ENCODE data around the gene R3HDM2. TPM values are rescaled to one million over a fixed set of nuclear protein-coding genes. Genes with fewer than 3 reads are reported as not detected.

R3HDM2 gene
- total RNA-seq, 4 donors from 2014 or later = 21.7 to 37.6 (median 29.3) TPM

- Histone ChIP-seq H3K36me3 (no peaks in the 10 kb centered on the region), H3K27ac (peak overlapping the region; percentile 57 to 87 (median 71)), H3K9me3 (no peaks in the 10 kb centered on the region), H3K4me3 (peak overlapping the region; percentile 8 to 62 (median 39)), H3K27me3 (peaks cover 8 to 80% (median 18%) of the 10 kb centered on the region in 4 donors), H3K4me1 (peaks cover 16 to 35% (median 18%) of the 10 kb centered on the region in 3 donors)
- 68 to 74% methylated on average over 12 of the region's 15 CpGs for WGBS, 2 donors
- no peak for DNase-seq
- no peak for TF ChIP-seq CTCF (IDR thresholded peaks at IDR 0.05)
- TF ChIP-seq POLR2A (IDR thresholded peaks at IDR 0.05) = no peak
- intact Hi-C loops (cut with DNase I) = no loop called here
These were observed 46.3 kb upstream of the R3HDM2 start for GRCh38 chr12:57476993-57477709.

- intact Hi-C loops (cut with DNase I) = no loop called here
- peak overlapping the region; percentile 6 to 62 (median 39) for H3K4me3 ChIP-seq
- no peaks in the 10 kb centered on the region for H3K36me3 ChIP-seq
- peak overlapping the region; percentile 57 to 87 (median 71) for H3K27ac ChIP-seq
- peaks cover 8 to 86% (median 18%) of the 10 kb centered on the region in 4 donors for H3K27me3 ChIP-seq
- no peak for DNase-seq
- H3K9me3 ChIP-seq = no peaks in the 10 kb centered on the region
- TF ChIP-seq CTCF (IDR thresholded peaks at IDR 0.05) (peak in 5 of 6 experiments; percentile 18 to 41 (median 25)), POLR2A (IDR thresholded peaks at IDR 0.05) (no peak)
- peaks cover 16 to 35% (median 18%) of the 10 kb centered on the region in 3 donors for H3K4me1 ChIP-seq
- 26 to 44% methylated on average over 7 to 11 of the region's 29 CpGs for WGBS, 2 donors
These were observed 45.5 kb upstream of the R3HDM2 start for GRCh38 chr12:57476162-57476992.

- WGBS, 2 donors = 21 to 26% methylated on average over 20 to 21 of the region's 84 CpGs
- Histone ChIP-seq H3K4me3 (peak overlapping the region; percentile 6 to 62 (median 39)), H3K27me3 (peaks cover 8 to 92% (median 18%) of the 10 kb centered on the region in 4 donors), H3K9me3 (no peaks in the 10 kb centered on the region), H3K4me1 (peaks cover 16 to 32% (median 18%) of the 10 kb centered on the region in 3 donors), H3K36me3 (no peaks in the 10 kb centered on the region), H3K27ac (peak overlapping the region in 1 of 4 donors; percentile 80)
- intact Hi-C loops (cut with DNase I) = no loop called here
- no peak for DNase-seq
- TF ChIP-seq POLR2A (IDR thresholded peaks at IDR 0.05) = no peak
- TF ChIP-seq CTCF (IDR thresholded peaks at IDR 0.05) = no peak
These were observed 44.7 kb upstream of the R3HDM2 start for GRCh38 chr12:57475271-57476161.

- intact Hi-C loops (cut with DNase I) = no loop called here
- Histone ChIP-seq H3K27me3 (peaks cover 8 to 97% (median 18%) of the 10 kb centered on the region in 4 donors), H3K27ac (no peak overlapping the region), H3K36me3 (no peaks in the 10 kb centered on the region), H3K4me1 (peaks cover 16 to 28% (median 18%) of the 10 kb centered on the region in 3 donors), H3K4me3 (peak overlapping the region in 3 of 4 donors; percentile 36 to 62 (median 42)), H3K9me3 (no peaks in the 10 kb centered on the region)
- WGBS, 2 donors = 39 to 62% methylated on average over 6 to 7 of the region's 7 CpGs
- TF ChIP-seq CTCF (IDR thresholded peaks at IDR 0.05) (no peak), POLR2A (IDR thresholded peaks at IDR 0.05) (no peak)
- no peak for DNase-seq
These were observed 44.0 kb upstream of the R3HDM2 start for GRCh38 chr12:57474862-57475261.
